H9 (cell line): ENCODE measurements around the gene FAAP100. TPM values are rescaled to one million over a fixed set of nuclear protein-coding genes. Genes with fewer than 3 reads are reported as not detected.

Source experiments
- DNase-seq: peaks from one replicate; pipeline ENCODE4 v3.0.0-alpha.2; 2017
- H2AFZ ChIP-seq: one replicate; pipeline ENCODE4 v1.6.1; 2013; ENCODE audit warnings: mild to moderate bottlenecking, low read length, control low read depth, moderate library complexity
- H2AK5ac ChIP-seq: 2 replicates; pipeline ENCODE4 v1.6.1; 2013; ENCODE audit warnings: low read length, control low read depth, mixed read lengths; ENCODE audit not compliant: insufficient read length
- H2BK120ac ChIP-seq: one replicate; pipeline ENCODE4 v1.6.1; 2013; ENCODE audit warnings: low read depth, mild to moderate bottlenecking, low read length, control low read depth, inconsistent platforms; ENCODE audit not compliant: poor library complexity, severe bottlenecking
- H2BK12ac ChIP-seq: 2 replicates; pipeline ENCODE4 v1.6.1; 2013; ENCODE audit warnings: low read length, control low read depth, mixed read lengths, low read depth; ENCODE audit not compliant: insufficient read length
- H2BK15ac ChIP-seq: 2 replicates; pipeline ENCODE4 v1.6.1; 2013; ENCODE audit warnings: low read depth, low read length, control low read depth
- H2BK20ac ChIP-seq: one replicate; pipeline ENCODE4 v1.6.1; 2013; ENCODE audit warnings: low read depth, mild to moderate bottlenecking, low read length, control low read depth, inconsistent platforms; ENCODE audit not compliant: poor library complexity, severe bottlenecking
- H2BK5ac ChIP-seq: 2 replicates; pipeline ENCODE4 v1.6.1; 2013; ENCODE audit warnings: low read length, control low read depth, mixed read lengths; ENCODE audit not compliant: insufficient read length
- H3K14ac ChIP-seq: 2 replicates; pipeline ENCODE4 v1.6.1; 2013; ENCODE audit warnings: low read length, control low read depth; ENCODE audit not compliant: insufficient read depth
- H3K18ac ChIP-seq: 2 replicates; pipeline ENCODE4 v1.6.1; 2013; ENCODE audit warnings: low read depth, mild to moderate bottlenecking, mixed read lengths, low read length, control low read depth; ENCODE audit not compliant: insufficient read length
- H3K23ac ChIP-seq: 2 replicates; pipeline ENCODE4 v1.6.1; 2013; ENCODE audit warnings: low read length, control low read depth, mixed read lengths, low read depth; ENCODE audit not compliant: insufficient read length
- H3K23me2 ChIP-seq: 2 replicates; pipeline ENCODE4 v1.6.1; 2013; ENCODE audit warnings: low read depth, mild to moderate bottlenecking, mixed read lengths, low read length, control low read depth; ENCODE audit not compliant: insufficient read length, poor library complexity, severe bottlenecking
- H3K27ac ChIP-seq: 2 replicates; pipeline ENCODE4 v1.5.1; 2013; ENCODE audit warnings: low read length, control low read depth, mixed read lengths, low read depth; ENCODE audit not compliant: insufficient read length
- H3K27me3 ChIP-seq: 2 replicates; pipeline ENCODE4 v1.6.1; 2013; ENCODE audit warnings: low read length, control low read depth, inconsistent platforms; ENCODE audit not compliant: insufficient read depth
- H3K4ac ChIP-seq: 2 replicates; pipeline ENCODE4 v1.6.1; 2013; ENCODE audit warnings: low read depth, mild to moderate bottlenecking, control low read depth, inconsistent platforms, low read length, moderate library complexity
- H3K4me1 ChIP-seq: 2 replicates; pipeline ENCODE4 v1.6.1; 2013; ENCODE audit warnings: low read length, control low read depth, inconsistent platforms; ENCODE audit not compliant: insufficient read depth
- H3K4me2 ChIP-seq: 2 replicates; pipeline ENCODE4 v1.6.1; 2013; ENCODE audit warnings: low read length, control low read depth, mixed read lengths; ENCODE audit not compliant: insufficient read length, insufficient read depth
- H3K56ac ChIP-seq: 2 replicates; pipeline ENCODE4 v1.6.1; 2013; ENCODE audit warnings: low read depth, mild to moderate bottlenecking, mixed read lengths, low read length, control low read depth; ENCODE audit not compliant: insufficient read length
- H3K79me1 ChIP-seq: 2 replicates; pipeline ENCODE4 v1.6.1; 2013; ENCODE audit warnings: low read depth, mild to moderate bottlenecking, moderate library complexity, low read length, control low read depth, inconsistent platforms; ENCODE audit not compliant: insufficient read depth, poor library complexity, severe bottlenecking
- H3K79me2 ChIP-seq: 2 replicates; pipeline ENCODE4 v1.6.1; 2013; ENCODE audit warnings: low read length, control low read depth, inconsistent platforms; ENCODE audit not compliant: insufficient read depth
- H3K9ac ChIP-seq: 2 replicates; pipeline ENCODE4 v1.6.1; 2013; ENCODE audit warnings: low read length, control low read depth, mixed read lengths; ENCODE audit not compliant: insufficient read length; ENCODE audit errors: extremely low read depth
- H3K9me3 ChIP-seq: one replicate; pipeline ENCODE4 v1.6.1; 2013; ENCODE audit warnings: low read depth, low read length, inconsistent platforms; ENCODE audit not compliant: control insufficient read depth
- H3T11ph ChIP-seq: one replicate; pipeline ENCODE4 v1.6.1; 2013; ENCODE audit warnings: mild to moderate bottlenecking, low read length, control low read depth, inconsistent platforms
- H4K20me1 ChIP-seq: one replicate; pipeline ENCODE4 v1.6.1; 2013; ENCODE audit not compliant: control insufficient read depth, insufficient read length, insufficient read depth
- H4K5ac ChIP-seq: 2 replicates; pipeline ENCODE4 v1.6.1; 2013; ENCODE audit warnings: low read depth, mild to moderate bottlenecking, mixed read lengths, low read length, control low read depth; ENCODE audit not compliant: insufficient read length
- H4K8ac ChIP-seq: replicated peaks from 2 replicates; pipeline ENCODE4 v1.6.1; 2013; ENCODE audit warnings: low read length, control low read depth, mixed read lengths, low read depth; ENCODE audit not compliant: insufficient read length
- H4K91ac ChIP-seq: 2 replicates; pipeline ENCODE4 v1.6.1; 2013; ENCODE audit warnings: low read depth, mild to moderate bottlenecking, moderate library complexity, mixed read lengths, low read length, control low read depth; ENCODE audit not compliant: insufficient read length
- H3K27ac Mint-ChIP-seq, 3 experiments: 2 replicates in 2 of 3; 3 replicates in 1 of 3; pipeline ENCODE4 v1.8.0; 2020 to 2021; ENCODE audit warnings: mixed read lengths in 3 of 3, mild to moderate bottlenecking in 1 of 3, moderate library complexity in 1 of 3
- H3K27me3 Mint-ChIP-seq: 2 replicates; pipeline ENCODE4 v1.8.0; 2021; ENCODE audit warnings: low read depth, mild to moderate bottlenecking, moderate library complexity, mixed read lengths
- H3K36me3 Mint-ChIP-seq, 3 experiments: 2 replicates in 2 of 3; 3 replicates in 1 of 3; pipeline ENCODE4 v1.8.0; 2020 to 2021; ENCODE audit warnings: low read depth in 3 of 3, mixed read lengths in 3 of 3; ENCODE audit not compliant: insufficient read depth in 1 of 3
- H3K4me1 Mint-ChIP-seq, 2 experiments: 2 replicates each; pipeline ENCODE4 v1.8.0; 2020; ENCODE audit warnings: mixed read lengths in 2 of 2
- H3K4me3 Mint-ChIP-seq, 2 experiments: 2 replicates in 1 of 2; 3 replicates in 1 of 2; pipeline ENCODE4 v1.8.0; 2020 to 2021; ENCODE audit warnings: mild to moderate bottlenecking in 2 of 2, mixed read lengths in 2 of 2, moderate library complexity in 1 of 2
- H3K9me3 Mint-ChIP-seq, 2 experiments: 2 replicates in 1 of 2; 3 replicates in 1 of 2; pipeline ENCODE4 v1.8.0; 2020; ENCODE audit warnings: mild to moderate bottlenecking in 2 of 2, mixed read lengths in 2 of 2, moderate library complexity in 1 of 2
- WGBS: extraction: QIAGEN DNeasy Blood & Tissue Kit; methylation state at CpG from one replicate; pipeline ENCODE4 v1.1.7; 2013; ENCODE audit warnings: missing lambda C conversion rate, low lambda C conversion rate, mixed read lengths; ENCODE audit not compliant: insufficient read length; ENCODE audit errors: extremely low coverage; 5-methylcytosine and 5-hydroxymethylcytosine counted together
- total RNA-seq: library from RNA; stranded (reverse); gene quantifications from 2 replicates; pipeline ENCODE4 v1.2.1, GENCODE V29; 2021
- TF ChIP-seq, protein P1 (sequence below): fragments of 200-600 bp; sonication (generic); conservative IDR thresholded peaks from 3 replicates; pipeline ENCODE4 v1.8.0; 2021; ENCODE audit warnings: antibody characterized with exemption, mild to moderate bottlenecking

FAAP100 gene
- total RNA-seq, 1 experiment from 2014 or later = 54.0 TPM

- WGBS = no CpG with 5 or more reads among the region's 6 CpGs
- no peaks in the 10 kb centered on the region for H3K4me1 ChIP-seq
- no peak overlapping the region for H3K14ac ChIP-seq
- Mint-ChIP-seq H3K27ac (peak overlapping the region; percentile 22 to 85 (median 67); a peak in 2 of 7 replicates), H3K4me1 (no peaks in the 10 kb centered on the region), H3K4me3 (no peak overlapping the region), H3K9me3 (no peaks in the 10 kb centered on the region), H3K27me3 (peaks cover 3% of the 10 kb centered on the region), H3K36me3 (peaks cover 21 to 82% (median 76%) of the 10 kb centered on the region in 3 experiments)
- H3K23me2 ChIP-seq = no peaks in the 10 kb centered on the region
- TF ChIP-seq, protein P1, sequence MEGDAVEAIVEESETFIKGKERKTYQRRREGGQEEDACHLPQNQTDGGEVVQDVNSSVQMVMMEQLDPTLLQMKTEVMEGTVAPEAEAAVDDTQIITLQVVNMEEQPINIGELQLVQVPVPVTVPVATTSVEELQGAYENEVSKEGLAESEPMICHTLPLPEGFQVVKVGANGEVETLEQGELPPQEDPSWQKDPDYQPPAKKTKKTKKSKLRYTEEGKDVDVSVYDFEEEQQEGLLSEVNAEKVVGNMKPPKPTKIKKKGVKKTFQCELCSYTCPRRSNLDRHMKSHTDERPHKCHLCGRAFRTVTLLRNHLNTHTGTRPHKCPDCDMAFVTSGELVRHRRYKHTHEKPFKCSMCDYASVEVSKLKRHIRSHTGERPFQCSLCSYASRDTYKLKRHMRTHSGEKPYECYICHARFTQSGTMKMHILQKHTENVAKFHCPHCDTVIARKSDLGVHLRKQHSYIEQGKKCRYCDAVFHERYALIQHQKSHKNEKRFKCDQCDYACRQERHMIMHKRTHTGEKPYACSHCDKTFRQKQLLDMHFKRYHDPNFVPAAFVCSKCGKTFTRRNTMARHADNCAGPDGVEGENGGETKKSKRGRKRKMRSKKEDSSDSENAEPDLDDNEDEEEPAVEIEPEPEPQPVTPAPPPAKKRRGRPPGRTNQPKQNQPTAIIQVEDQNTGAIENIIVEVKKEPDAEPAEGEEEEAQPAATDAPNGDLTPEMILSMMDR = no peak
- peaks cover 2% of the 10 kb centered on the region for H4K20me1 ChIP-seq
- DNase-seq = no peak
- H3K56ac ChIP-seq = no peak overlapping the region
- no peak overlapping the region for H2BK15ac ChIP-seq
- no peak overlapping the region for H2BK12ac ChIP-seq
- no peak overlapping the region for H2BK20ac ChIP-seq
- H2AK5ac ChIP-seq = no peak overlapping the region
- H2BK5ac ChIP-seq = no peak overlapping the region
- H4K8ac ChIP-seq = no peak overlapping the region
- H3T11ph ChIP-seq = no peak overlapping the region
- H3K23ac ChIP-seq = no peak overlapping the region
- no peak overlapping the region for H3K4me2 ChIP-seq
- no peaks in the 10 kb centered on the region for H3K9me3 ChIP-seq
- H2AFZ ChIP-seq = no peak overlapping the region
- H3K27me3 ChIP-seq = no peaks in the 10 kb centered on the region
- no peaks in the 10 kb centered on the region for H3K79me1 ChIP-seq
- no peak overlapping the region for H4K5ac ChIP-seq
- H3K79me2 ChIP-seq = no peaks in the 10 kb centered on the region
- H3K18ac ChIP-seq = no peak overlapping the region
- no peak overlapping the region for H3K27ac ChIP-seq
- no peak overlapping the region for H3K9ac ChIP-seq
- no peak overlapping the region for H3K4ac ChIP-seq
- no peak overlapping the region for H4K91ac ChIP-seq
- H2BK120ac ChIP-seq = no peak overlapping the region
Measured at GRCh38 chr17:81578561-81579225, 26.5 kb upstream of the FAAP100 start.
